ENCODE data around the gene GPR107. TPM values are rescaled to one million over a fixed set of nuclear protein-coding genes. Genes with fewer than 3 reads are reported as not detected.

The GPR107 gene
- total and polyA plus RNA-seq, 2 experiments from 2014 or later, result 10.6 to 25.6 TPM

- Histone ChIP-seq H4K20me1 (ENCODE audit: insufficient read depth, poor library complexity, severe bottlenecking) (no peaks in the 10 kb centered on the region), H3K4me2 (no peak overlapping the region), H3K27ac (no peak overlapping the region), H3K9me3 (ENCODE audit: low read depth) (no peaks in the 10 kb centered on the region), H2AFZ (no peak overlapping the region), H3K79me2 (peaks cover 83% of the 10 kb centered on the region), H3K4me3 (no peak overlapping the region), H3K36me3 (replicated peaks; ENCODE audit: insufficient read depth, low read depth) (no peaks in the 10 kb centered on the region), H3K9me2 (replicated peaks; ENCODE audit: insufficient read depth) (no peaks in the 10 kb centered on the region), H3K27me3 (no peaks in the 10 kb centered on the region), H3K4me1 (ENCODE audit: insufficient read depth) (no peaks in the 10 kb centered on the region)
- 87% methylated on average over 5 of the region's 5 CpGs for WGBS (ENCODE audit: low lambda C conversion rate, missing lambda C conversion rate)
- DNase-seq (ENCODE audit: low spot score), result no peak
- no peak for TF ChIP-seq EZH2phosphoT487 (IDR thresholded peaks at IDR 0.05; ENCODE audit: low read depth, severe bottlenecking, unreplicated experiment)
- no peak for TF ChIP-seq EZH2 (IDR thresholded peaks at IDR 0.05; ENCODE audit: borderline replicate concordance)
- TF ChIP-seq, protein P1, sequence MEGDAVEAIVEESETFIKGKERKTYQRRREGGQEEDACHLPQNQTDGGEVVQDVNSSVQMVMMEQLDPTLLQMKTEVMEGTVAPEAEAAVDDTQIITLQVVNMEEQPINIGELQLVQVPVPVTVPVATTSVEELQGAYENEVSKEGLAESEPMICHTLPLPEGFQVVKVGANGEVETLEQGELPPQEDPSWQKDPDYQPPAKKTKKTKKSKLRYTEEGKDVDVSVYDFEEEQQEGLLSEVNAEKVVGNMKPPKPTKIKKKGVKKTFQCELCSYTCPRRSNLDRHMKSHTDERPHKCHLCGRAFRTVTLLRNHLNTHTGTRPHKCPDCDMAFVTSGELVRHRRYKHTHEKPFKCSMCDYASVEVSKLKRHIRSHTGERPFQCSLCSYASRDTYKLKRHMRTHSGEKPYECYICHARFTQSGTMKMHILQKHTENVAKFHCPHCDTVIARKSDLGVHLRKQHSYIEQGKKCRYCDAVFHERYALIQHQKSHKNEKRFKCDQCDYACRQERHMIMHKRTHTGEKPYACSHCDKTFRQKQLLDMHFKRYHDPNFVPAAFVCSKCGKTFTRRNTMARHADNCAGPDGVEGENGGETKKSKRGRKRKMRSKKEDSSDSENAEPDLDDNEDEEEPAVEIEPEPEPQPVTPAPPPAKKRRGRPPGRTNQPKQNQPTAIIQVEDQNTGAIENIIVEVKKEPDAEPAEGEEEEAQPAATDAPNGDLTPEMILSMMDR (IDR thresholded peaks at IDR 0.05; ENCODE audit: poor library complexity), result no peak
Measured at GRCh38 chr9:130010151-130010988, 43.3 kb upstream of the GPR107 start.

- H3K36me3 ChIP-seq (replicated peaks; ENCODE audit: insufficient read depth, low read depth), result no peaks in the 10 kb centered on the region
- H3K79me2 ChIP-seq, result peaks cover 77% of the 10 kb centered on the region
- 77% methylated on average over 2 of the region's 2 CpGs for WGBS (ENCODE audit: low lambda C conversion rate, missing lambda C conversion rate)
Measured at GRCh38 chr9:130013326-130013725, 40.4 kb upstream of the GPR107 start.

DNA sequence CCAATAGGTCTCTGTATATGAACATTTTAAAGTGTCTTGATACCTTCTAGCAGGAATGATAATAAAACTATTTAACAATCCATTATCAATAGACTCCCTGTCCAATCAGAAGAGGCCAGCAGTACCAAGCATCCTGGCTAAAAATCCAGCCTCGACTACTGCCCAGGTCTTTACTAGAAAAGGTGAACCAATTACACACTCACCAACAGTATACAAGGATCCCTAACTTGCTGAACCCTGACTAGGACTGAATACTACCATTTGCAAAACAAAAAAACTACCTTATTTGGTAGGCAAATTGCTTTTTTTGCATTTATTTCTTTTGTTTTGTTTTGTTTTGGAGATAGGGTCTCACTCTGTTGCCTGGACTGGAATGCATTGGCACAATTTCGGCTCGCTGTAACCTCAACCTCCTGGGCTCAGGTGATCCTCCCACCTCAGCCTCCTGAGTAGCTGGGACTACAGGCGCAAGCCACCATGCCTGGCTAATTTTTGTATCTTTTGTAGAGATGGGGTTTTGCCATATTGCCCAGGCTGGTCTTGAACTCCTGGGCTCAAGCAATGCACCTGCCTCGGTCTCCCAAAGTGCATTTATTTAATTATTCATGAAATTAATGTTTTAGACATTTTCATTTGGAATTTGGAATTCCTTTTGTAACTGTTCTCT lies 38.2 kb upstream of the GPR107 start:
- Histone ChIP-seq H3K4me1 (ENCODE audit: insufficient read depth) (no peaks in the 10 kb centered on the region), H3K36me3 (replicated peaks; ENCODE audit: insufficient read depth, low read depth) (no peaks in the 10 kb centered on the region), H4K20me1 (ENCODE audit: insufficient read depth, poor library complexity, severe bottlenecking) (no peaks in the 10 kb centered on the region), H3K4me2 (no peak overlapping the region), H3K79me2 (peaks cover 81% of the 10 kb centered on the region), H3K9me2 (replicated peaks; ENCODE audit: insufficient read depth) (no peaks in the 10 kb centered on the region), H2AFZ (no peak overlapping the region), H3K9me3 (ENCODE audit: low read depth) (no peaks in the 10 kb centered on the region), H3K4me3 (no peak overlapping the region), H3K27me3 (no peaks in the 10 kb centered on the region), H3K27ac (no peak overlapping the region)
- WGBS (ENCODE audit: low lambda C conversion rate, missing lambda C conversion rate), result 97% methylated on average over 5 of the region's 5 CpGs
- no peak for TF ChIP-seq EZH2phosphoT487 (IDR thresholded peaks at IDR 0.05; ENCODE audit: low read depth, severe bottlenecking, unreplicated experiment)
- TF ChIP-seq, protein P1 (IDR thresholded peaks at IDR 0.05; ENCODE audit: poor library complexity), result no peak
- TF ChIP-seq EZH2 (IDR thresholded peaks at IDR 0.05; ENCODE audit: borderline replicate concordance), result no peak
- no peak for DNase-seq (ENCODE audit: low spot score)

More at GRCh38 chr9:130013326-130013725, 40.4 kb upstream of the GPR107 start:
- no peaks in the 10 kb centered on the region for H3K27me3 ChIP-seq
- H3K9me2 ChIP-seq (replicated peaks; ENCODE audit: insufficient read depth), result no peaks in the 10 kb centered on the region
- no peaks in the 10 kb centered on the region for H4K20me1 ChIP-seq (ENCODE audit: insufficient read depth, poor library complexity, severe bottlenecking)
- DNase-seq (ENCODE audit: low spot score), result no peak
- no peak overlapping the region for H3K27ac ChIP-seq
- H3K4me1 ChIP-seq (ENCODE audit: insufficient read depth), result no peaks in the 10 kb centered on the region
- TF ChIP-seq EZH2phosphoT487 (IDR thresholded peaks at IDR 0.05; ENCODE audit: low read depth, severe bottlenecking, unreplicated experiment) (no peak), EZH2 (IDR thresholded peaks at IDR 0.05; ENCODE audit: borderline replicate concordance) (no peak)
- TF ChIP-seq, protein P1 (IDR thresholded peaks at IDR 0.05; ENCODE audit: poor library complexity), result no peak
- H2AFZ ChIP-seq, result no peak overlapping the region
- H3K4me3 ChIP-seq, result no peak overlapping the region
- no peaks in the 10 kb centered on the region for H3K9me3 ChIP-seq (ENCODE audit: low read depth)
- H3K4me2 ChIP-seq, result no peak overlapping the region

All from hepatocyte (in vitro differentiated cells).